ENCODE measurements around the gene CYP4F8.

The CYP4F8 gene

DNA sequence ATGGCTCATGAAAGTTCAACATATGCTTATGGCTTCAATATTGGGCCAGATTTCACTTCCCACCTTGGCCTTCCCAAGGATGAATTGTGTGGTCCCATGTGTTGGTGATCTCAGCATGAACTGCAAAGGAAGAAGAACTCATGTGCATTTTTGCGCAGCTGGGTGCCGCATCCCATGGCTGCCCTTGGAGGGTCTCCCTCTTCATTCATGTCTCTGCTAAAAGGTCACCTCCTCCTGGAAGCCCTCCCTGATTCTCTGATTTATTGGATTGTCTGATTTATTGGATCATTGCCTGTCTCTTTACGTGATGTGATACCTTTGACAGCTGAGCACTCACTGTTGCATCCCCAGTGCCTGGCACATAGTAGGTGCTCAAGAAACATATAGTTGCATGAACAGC lies 1.7 kb upstream of the CYP4F8 start:
- no peak overlapping the region for H3K27ac ChIP-seq (replicated peaks)
- TF ChIP-seq GABPA (IDR thresholded peaks at IDR 0.05; ENCODE audit: low read depth) (no peak), REST (IDR thresholded peaks at IDR 0.05; ENCODE audit: insufficient replicate concordance, low read depth) (no peak), SPI1 (IDR thresholded peaks at IDR 0.05; ENCODE audit: borderline replicate concordance, low read depth) (no peak), POLR2AphosphoS5 (IDR thresholded peaks at IDR 0.05; ENCODE audit: low read depth) (no peak)
- TF ChIP-seq, protein P1, sequence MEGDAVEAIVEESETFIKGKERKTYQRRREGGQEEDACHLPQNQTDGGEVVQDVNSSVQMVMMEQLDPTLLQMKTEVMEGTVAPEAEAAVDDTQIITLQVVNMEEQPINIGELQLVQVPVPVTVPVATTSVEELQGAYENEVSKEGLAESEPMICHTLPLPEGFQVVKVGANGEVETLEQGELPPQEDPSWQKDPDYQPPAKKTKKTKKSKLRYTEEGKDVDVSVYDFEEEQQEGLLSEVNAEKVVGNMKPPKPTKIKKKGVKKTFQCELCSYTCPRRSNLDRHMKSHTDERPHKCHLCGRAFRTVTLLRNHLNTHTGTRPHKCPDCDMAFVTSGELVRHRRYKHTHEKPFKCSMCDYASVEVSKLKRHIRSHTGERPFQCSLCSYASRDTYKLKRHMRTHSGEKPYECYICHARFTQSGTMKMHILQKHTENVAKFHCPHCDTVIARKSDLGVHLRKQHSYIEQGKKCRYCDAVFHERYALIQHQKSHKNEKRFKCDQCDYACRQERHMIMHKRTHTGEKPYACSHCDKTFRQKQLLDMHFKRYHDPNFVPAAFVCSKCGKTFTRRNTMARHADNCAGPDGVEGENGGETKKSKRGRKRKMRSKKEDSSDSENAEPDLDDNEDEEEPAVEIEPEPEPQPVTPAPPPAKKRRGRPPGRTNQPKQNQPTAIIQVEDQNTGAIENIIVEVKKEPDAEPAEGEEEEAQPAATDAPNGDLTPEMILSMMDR (IDR thresholded peaks at IDR 0.05; ENCODE audit: insufficient read depth, low read length), result no peak
- no peaks in the 10 kb centered on the region for H3K27me3 ChIP-seq (ENCODE audit: insufficient read depth, poor library complexity, severe bottlenecking)
- no peak overlapping the region for H3K4me3 ChIP-seq (replicated peaks; ENCODE audit: insufficient read depth, low read length)
- DNase-seq (ENCODE audit: low read depth in 1 of 2, low spot score in 1 of 2), result no peak

DNA sequence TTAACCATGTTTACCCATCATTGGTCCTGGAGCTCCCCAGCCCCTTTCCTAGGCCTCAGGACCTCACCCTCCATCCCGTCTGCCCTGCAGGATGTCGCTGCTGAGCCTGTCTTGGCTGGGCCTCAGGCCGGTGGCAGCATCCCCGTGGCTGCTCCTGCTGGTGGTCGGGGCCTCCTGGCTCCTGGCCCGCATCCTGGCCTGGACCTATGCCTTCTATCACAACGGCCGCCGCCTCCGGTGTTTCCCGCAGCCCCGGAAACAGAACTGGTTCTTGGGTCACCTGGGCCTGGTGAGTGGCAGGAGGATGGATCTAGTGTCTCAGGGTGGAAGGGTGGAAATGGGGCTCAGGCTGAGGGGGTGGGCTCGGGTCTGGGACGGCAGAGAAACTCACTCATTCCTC lies 508 bp downstream of the CYP4F8 start:
- H3K4me3 ChIP-seq (replicated peaks; ENCODE audit: insufficient read depth, low read length), result no peak overlapping the region
- no peaks in the 10 kb centered on the region for H3K27me3 ChIP-seq (ENCODE audit: insufficient read depth, poor library complexity, severe bottlenecking)
- no peak for DNase-seq (ENCODE audit: low read depth in 1 of 2, low spot score in 1 of 2)
- TF ChIP-seq REST (IDR thresholded peaks at IDR 0.05; ENCODE audit: insufficient replicate concordance, low read depth) (no peak), POLR2AphosphoS5 (IDR thresholded peaks at IDR 0.05; ENCODE audit: low read depth) (no peak), SPI1 (IDR thresholded peaks at IDR 0.05; ENCODE audit: borderline replicate concordance, low read depth) (no peak), GABPA (IDR thresholded peaks at IDR 0.05; ENCODE audit: low read depth) (no peak)
- TF ChIP-seq, protein P1 (IDR thresholded peaks at IDR 0.05; ENCODE audit: insufficient read depth, low read length), result no peak
- no peak overlapping the region for H3K27ac ChIP-seq (replicated peaks)

- Histone ChIP-seq H3K4me3 (replicated peaks; ENCODE audit: insufficient read depth, low read length) (no peak overlapping the region), H3K27ac (replicated peaks) (no peak overlapping the region), H3K27me3 (ENCODE audit: insufficient read depth, poor library complexity, severe bottlenecking) (no peaks in the 10 kb centered on the region)
- TF ChIP-seq GABPA (IDR thresholded peaks at IDR 0.05; ENCODE audit: low read depth) (no peak), POLR2AphosphoS5 (IDR thresholded peaks at IDR 0.05; ENCODE audit: low read depth) (no peak), SPI1 (IDR thresholded peaks at IDR 0.05; ENCODE audit: borderline replicate concordance, low read depth) (no peak), REST (IDR thresholded peaks at IDR 0.05; ENCODE audit: insufficient replicate concordance, low read depth) (no peak)
- TF ChIP-seq, protein P1 (IDR thresholded peaks at IDR 0.05; ENCODE audit: insufficient read depth, low read length), result no peak
- no peak for DNase-seq (ENCODE audit: low read depth in 1 of 2, low spot score in 1 of 2)
These were observed 1.2 kb downstream of the CYP4F8 start for GRCh38 chr19:15616183-15616582.

Data from HL-60 (cell line).